HEK293 (cell line): Measurements from ENCODE around the gene BCAR1.
"Not testable (repeated sequence)": the region's sequence is repeated elsewhere in the genome, so short reads cannot be mapped to it uniquely, and the experiment has no call there.

Source experiments
- KLF16 ChIP-seq: fragments of 450-650 bp; formaldehyde crosslinking; IDR thresholded peaks from 2 replicates; pipeline ENCODE4 v1.5.1; 2017; ENCODE audit warnings: missing biosample characterization, missing genetic modification characterization
- ZBTB7A ChIP-seq: fragments of 450-650 bp; formaldehyde crosslinking; IDR thresholded peaks from 2 replicates; pipeline ENCODE4 v1.5.1; 2016; ENCODE audit warnings: low read depth, missing biosample characterization, missing genetic modification characterization
- ZNF157 ChIP-seq: fragments of 450-650 bp; formaldehyde crosslinking; IDR thresholded peaks from 2 replicates; pipeline ENCODE4 v1.5.1; 2016; ENCODE audit warnings: missing biosample characterization, missing genetic modification characterization
- ZNF169 ChIP-seq: fragments of 450-650 bp; formaldehyde crosslinking; IDR thresholded peaks from 2 replicates; pipeline ENCODE4 v1.5.1; 2016; ENCODE audit warnings: missing biosample characterization, missing genetic modification characterization
- ZNF416 ChIP-seq: fragments of 450-650 bp; formaldehyde crosslinking; IDR thresholded peaks from 2 replicates; pipeline ENCODE4 v1.5.1; 2016; ENCODE audit warnings: missing biosample characterization, missing genetic modification characterization
- ZNF664 ChIP-seq: fragments of 450-650 bp; formaldehyde crosslinking; IDR thresholded peaks from 2 replicates; pipeline ENCODE4 v1.5.1; 2016; ENCODE audit warnings: missing biosample characterization, missing genetic modification characterization
- TF ChIP-seq, protein P1 (sequence below): fragments of 450-650 bp; formaldehyde crosslinking; IDR thresholded peaks from 2 replicates; pipeline ENCODE4 v1.5.1; 2016; ENCODE audit warnings: missing biosample characterization, missing genetic modification characterization
- TF ChIP-seq, protein P2 (sequence below): fragments of 450-650 bp; formaldehyde crosslinking; IDR thresholded peaks from 2 replicates; pipeline ENCODE4 v1.5.1; 2016; ENCODE audit warnings: missing biosample characterization, missing genetic modification characterization
- TF ChIP-seq, protein P3 (sequence below): fragments of 450-650 bp; formaldehyde crosslinking; IDR thresholded peaks from 2 replicates; pipeline ENCODE4 v1.5.1; 2016; ENCODE audit warnings: missing biosample characterization, missing genetic modification characterization
- TF ChIP-seq, protein P4 (sequence below): fragments of 450-650 bp; formaldehyde crosslinking; IDR thresholded peaks from 2 replicates; pipeline ENCODE4 v1.5.1; 2016; ENCODE audit warnings: missing biosample characterization, missing genetic modification characterization, low read depth
- TF ChIP-seq, protein P5 (sequence below): fragments of 450-650 bp; formaldehyde crosslinking; IDR thresholded peaks from 2 replicates; pipeline ENCODE4 v1.5.1; 2016; ENCODE audit warnings: missing biosample characterization, missing genetic modification characterization, borderline replicate concordance

DNA sequence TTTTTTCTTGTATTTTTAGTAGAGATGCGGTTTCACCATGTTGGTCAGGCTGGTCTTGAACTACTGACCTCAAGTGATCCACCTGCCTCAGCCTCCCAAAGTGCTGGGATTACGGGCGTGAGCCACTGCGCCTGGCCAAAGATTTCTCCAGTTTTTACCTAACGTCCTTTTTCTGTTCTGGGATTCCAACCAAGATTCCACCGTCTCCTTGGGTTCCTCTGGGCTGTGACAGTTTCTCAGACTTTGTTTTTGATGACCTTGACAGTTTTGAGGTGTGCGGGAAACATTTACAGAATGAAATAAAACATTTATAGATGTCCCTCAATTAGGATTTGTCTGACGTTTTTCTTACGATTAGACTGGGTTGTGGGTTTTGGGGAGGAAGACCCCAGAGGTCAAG lies 17.9 kb upstream of the BCAR1 start:
- TF ChIP-seq, protein P1, sequence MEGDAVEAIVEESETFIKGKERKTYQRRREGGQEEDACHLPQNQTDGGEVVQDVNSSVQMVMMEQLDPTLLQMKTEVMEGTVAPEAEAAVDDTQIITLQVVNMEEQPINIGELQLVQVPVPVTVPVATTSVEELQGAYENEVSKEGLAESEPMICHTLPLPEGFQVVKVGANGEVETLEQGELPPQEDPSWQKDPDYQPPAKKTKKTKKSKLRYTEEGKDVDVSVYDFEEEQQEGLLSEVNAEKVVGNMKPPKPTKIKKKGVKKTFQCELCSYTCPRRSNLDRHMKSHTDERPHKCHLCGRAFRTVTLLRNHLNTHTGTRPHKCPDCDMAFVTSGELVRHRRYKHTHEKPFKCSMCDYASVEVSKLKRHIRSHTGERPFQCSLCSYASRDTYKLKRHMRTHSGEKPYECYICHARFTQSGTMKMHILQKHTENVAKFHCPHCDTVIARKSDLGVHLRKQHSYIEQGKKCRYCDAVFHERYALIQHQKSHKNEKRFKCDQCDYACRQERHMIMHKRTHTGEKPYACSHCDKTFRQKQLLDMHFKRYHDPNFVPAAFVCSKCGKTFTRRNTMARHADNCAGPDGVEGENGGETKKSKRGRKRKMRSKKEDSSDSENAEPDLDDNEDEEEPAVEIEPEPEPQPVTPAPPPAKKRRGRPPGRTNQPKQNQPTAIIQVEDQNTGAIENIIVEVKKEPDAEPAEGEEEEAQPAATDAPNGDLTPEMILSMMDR = not testable (repeated sequence)
- TF ChIP-seq, protein P2, sequence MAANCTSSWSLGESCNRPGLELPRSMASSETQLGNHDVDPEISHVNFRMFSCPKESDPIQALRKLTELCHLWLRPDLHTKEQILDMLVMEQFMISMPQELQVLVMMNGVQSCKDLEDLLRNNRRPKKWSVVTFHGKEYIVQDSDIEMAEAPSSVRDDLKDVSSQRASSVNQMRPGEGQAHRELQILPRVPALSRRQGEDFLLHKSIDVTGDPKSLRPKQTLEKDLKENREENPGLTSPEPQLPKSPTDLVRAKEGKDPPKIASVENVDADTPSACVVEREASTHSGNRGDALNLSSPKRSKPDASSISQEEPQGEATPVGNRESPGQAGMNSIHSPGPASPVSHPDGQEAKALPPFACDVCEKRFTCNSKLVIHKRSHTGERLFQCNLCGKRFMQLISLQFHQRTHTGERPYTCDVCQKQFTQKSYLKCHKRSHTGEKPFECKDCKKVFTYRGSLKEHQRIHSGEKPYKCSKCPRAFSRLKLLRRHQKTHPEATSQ (tag by site-specific recombination) = not testable (repeated sequence)
- TF ChIP-seq ZNF416 (tag by site-specific recombination); ZBTB7A (tag by site-specific recombination); KLF16 (tag by site-specific recombination); ZNF157; ZNF664 (tag by site-specific recombination); ZNF169: not testable (repeated sequence)
- TF ChIP-seq, protein P3, sequence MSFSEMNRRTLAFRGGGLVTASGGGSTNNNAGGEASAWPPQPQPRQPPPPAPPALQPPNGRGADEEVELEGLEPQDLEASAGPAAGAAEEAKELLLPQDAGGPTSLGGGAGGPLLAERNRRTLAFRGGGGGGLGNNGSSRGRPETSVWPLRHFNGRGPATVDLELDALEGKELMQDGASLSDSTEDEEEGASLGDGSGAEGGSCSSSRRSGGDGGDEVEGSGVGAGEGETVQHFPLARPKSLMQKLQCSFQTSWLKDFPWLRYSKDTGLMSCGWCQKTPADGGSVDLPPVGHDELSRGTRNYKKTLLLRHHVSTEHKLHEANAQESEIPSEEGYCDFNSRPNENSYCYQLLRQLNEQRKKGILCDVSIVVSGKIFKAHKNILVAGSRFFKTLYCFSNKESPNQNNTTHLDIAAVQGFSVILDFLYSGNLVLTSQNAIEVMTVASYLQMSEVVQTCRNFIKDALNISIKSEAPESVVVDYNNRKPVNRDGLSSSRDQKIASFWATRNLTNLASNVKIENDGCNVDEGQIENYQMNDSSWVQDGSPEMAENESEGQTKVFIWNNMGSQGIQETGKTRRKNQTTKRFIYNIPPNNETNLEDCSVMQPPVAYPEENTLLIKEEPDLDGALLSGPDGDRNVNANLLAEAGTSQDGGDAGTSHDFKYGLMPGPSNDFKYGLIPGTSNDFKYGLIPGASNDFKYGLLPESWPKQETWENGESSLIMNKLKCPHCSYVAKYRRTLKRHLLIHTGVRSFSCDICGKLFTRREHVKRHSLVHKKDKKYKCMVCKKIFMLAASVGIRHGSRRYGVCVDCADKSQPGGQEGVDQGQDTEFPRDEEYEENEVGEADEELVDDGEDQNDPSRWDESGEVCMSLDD (tag by site-specific recombination) = not testable (repeated sequence)
- TF ChIP-seq, protein P4, sequence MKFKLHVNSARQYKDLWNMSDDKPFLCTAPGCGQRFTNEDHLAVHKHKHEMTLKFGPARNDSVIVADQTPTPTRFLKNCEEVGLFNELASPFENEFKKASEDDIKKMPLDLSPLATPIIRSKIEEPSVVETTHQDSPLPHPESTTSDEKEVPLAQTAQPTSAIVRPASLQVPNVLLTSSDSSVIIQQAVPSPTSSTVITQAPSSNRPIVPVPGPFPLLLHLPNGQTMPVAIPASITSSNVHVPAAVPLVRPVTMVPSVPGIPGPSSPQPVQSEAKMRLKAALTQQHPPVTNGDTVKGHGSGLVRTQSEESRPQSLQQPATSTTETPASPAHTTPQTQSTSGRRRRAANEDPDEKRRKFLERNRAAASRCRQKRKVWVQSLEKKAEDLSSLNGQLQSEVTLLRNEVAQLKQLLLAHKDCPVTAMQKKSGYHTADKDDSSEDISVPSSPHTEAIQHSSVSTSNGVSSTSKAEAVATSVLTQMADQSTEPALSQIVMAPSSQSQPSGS = not testable (repeated sequence)
- TF ChIP-seq, protein P5, sequence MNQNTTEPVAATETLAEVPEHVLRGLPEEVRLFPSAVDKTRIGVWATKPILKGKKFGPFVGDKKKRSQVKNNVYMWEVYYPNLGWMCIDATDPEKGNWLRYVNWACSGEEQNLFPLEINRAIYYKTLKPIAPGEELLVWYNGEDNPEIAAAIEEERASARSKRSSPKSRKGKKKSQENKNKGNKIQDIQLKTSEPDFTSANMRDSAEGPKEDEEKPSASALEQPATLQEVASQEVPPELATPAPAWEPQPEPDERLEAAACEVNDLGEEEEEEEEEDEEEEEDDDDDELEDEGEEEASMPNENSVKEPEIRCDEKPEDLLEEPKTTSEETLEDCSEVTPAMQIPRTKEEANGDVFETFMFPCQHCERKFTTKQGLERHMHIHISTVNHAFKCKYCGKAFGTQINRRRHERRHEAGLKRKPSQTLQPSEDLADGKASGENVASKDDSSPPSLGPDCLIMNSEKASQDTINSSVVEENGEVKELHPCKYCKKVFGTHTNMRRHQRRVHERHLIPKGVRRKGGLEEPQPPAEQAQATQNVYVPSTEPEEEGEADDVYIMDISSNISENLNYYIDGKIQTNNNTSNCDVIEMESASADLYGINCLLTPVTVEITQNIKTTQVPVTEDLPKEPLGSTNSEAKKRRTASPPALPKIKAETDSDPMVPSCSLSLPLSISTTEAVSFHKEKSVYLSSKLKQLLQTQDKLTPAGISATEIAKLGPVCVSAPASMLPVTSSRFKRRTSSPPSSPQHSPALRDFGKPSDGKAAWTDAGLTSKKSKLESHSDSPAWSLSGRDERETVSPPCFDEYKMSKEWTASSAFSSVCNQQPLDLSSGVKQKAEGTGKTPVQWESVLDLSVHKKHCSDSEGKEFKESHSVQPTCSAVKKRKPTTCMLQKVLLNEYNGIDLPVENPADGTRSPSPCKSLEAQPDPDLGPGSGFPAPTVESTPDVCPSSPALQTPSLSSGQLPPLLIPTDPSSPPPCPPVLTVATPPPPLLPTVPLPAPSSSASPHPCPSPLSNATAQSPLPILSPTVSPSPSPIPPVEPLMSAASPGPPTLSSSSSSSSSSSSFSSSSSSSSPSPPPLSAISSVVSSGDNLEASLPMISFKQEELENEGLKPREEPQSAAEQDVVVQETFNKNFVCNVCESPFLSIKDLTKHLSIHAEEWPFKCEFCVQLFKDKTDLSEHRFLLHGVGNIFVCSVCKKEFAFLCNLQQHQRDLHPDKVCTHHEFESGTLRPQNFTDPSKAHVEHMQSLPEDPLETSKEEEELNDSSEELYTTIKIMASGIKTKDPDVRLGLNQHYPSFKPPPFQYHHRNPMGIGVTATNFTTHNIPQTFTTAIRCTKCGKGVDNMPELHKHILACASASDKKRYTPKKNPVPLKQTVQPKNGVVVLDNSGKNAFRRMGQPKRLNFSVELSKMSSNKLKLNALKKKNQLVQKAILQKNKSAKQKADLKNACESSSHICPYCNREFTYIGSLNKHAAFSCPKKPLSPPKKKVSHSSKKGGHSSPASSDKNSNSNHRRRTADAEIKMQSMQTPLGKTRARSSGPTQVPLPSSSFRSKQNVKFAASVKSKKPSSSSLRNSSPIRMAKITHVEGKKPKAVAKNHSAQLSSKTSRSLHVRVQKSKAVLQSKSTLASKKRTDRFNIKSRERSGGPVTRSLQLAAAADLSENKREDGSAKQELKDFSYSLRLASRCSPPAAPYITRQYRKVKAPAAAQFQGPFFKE (tag by site-specific recombination) = not testable (repeated sequence)
